ENCODE measurements around the gene CERCAM.
"Not testable (repeated sequence)": the region's sequence is repeated elsewhere in the genome, so short reads cannot be mapped to it uniquely, and the experiment has no call there.

CERCAM gene

GRCh38 chr9:128393145-128393775 is 27.4 kb upstream of the CERCAM start:
- DNase-seq (ENCODE audit: low read depth in 2 of 2) = no peak

GRCh38 chr9:128393970-128394369 is 26.7 kb upstream of the CERCAM start:
- DNase-seq (ENCODE audit: low read depth in 2 of 2) = no peak

- DNase-seq (ENCODE audit: low read depth in 2 of 2) = no peak
Measured at GRCh38 chr9:128394379-128395168, 26.1 kb upstream of the CERCAM start.

GRCh38 chr9:128396970-128397613 is 23.6 kb upstream of the CERCAM start:
- DNase-seq (ENCODE audit: low read depth in 2 of 2) = no peak

- DNase-seq (ENCODE audit: low read depth in 2 of 2) = no peak
Measured at GRCh38 chr9:128397831-128398230, 22.8 kb upstream of the CERCAM start.

GRCh38 chr9:128399861-128400260 is 20.8 kb upstream of the CERCAM start:
- DNase-seq (ENCODE audit: low read depth in 2 of 2) = no peak

GRCh38 chr9:128404560-128404959 is 16.1 kb upstream of the CERCAM start:
- no peak for DNase-seq (ENCODE audit: low read depth in 2 of 2)

GRCh38 chr9:128405077-128405779 is 15.4 kb upstream of the CERCAM start:
- DNase-seq (ENCODE audit: low read depth in 2 of 2) = no peak

- no peak for DNase-seq (ENCODE audit: low read depth in 2 of 2)
Measured at GRCh38 chr9:128405780-128406171, 14.9 kb upstream of the CERCAM start.

- no peak for DNase-seq (ENCODE audit: low read depth in 2 of 2)
Measured at GRCh38 chr9:128406848-128407391, 13.7 kb upstream of the CERCAM start.

- DNase-seq (ENCODE audit: low read depth in 2 of 2) = no peak
Measured at GRCh38 chr9:128408963-128409431, 11.7 kb upstream of the CERCAM start.

GRCh38 chr9:128409450-128409849 is 11.2 kb upstream of the CERCAM start:
- no peak for DNase-seq (ENCODE audit: low read depth in 2 of 2)

GRCh38 chr9:128409978-128410377 is 10.7 kb upstream of the CERCAM start:
- DNase-seq (ENCODE audit: low read depth in 2 of 2) = no peak

GRCh38 chr9:128411364-128412119 is 9.1 kb upstream of the CERCAM start:
- DNase-seq (ENCODE audit: low read depth in 2 of 2) = no peak

- peak; percentile 18 to 40 for DNase-seq (ENCODE audit: low read depth in 2 of 2)
Measured at GRCh38 chr9:128412120-128412790, 8.4 kb upstream of the CERCAM start.

- not testable (repeated sequence) for DNase-seq (ENCODE audit: low read depth in 2 of 2)
Measured at GRCh38 chr9:128413728-128414127, 6.9 kb upstream of the CERCAM start.

- DNase-seq (ENCODE audit: low read depth in 2 of 2) = no peak
Measured at GRCh38 chr9:128414461-128414860, 6.2 kb upstream of the CERCAM start.

- no peak for DNase-seq (ENCODE audit: low read depth in 2 of 2)
Measured at GRCh38 chr9:128415281-128415680, 5.4 kb upstream of the CERCAM start.

GRCh38 chr9:128416014-128416413 is 4.6 kb upstream of the CERCAM start:
- no peak for DNase-seq (ENCODE audit: low read depth in 2 of 2)

GRCh38 chr9:128416432-128417019 is 4.1 kb upstream of the CERCAM start:
- no peak for DNase-seq (ENCODE audit: low read depth in 2 of 2)

Data from activated CD4-positive, alpha-beta T cell treated with anti-CD3 and anti-CD28 coated beads for 24 hours (primary cell).